Cardiac muscle cell (in vitro differentiated cells and primary cell): ENCODE results near the gene HK3. TPM values are rescaled to one million over a fixed set of nuclear protein-coding genes. Genes with fewer than 3 reads are reported as not detected.

Experiments used
- DNase-seq, 2 donors: peaks; one replicate each; pipeline versions ENCODE4 v3.0.0 to v3.0.0-alpha.2; 2010 to 2017; ENCODE audit warnings: low read depth in 1 of 2, low spot score in 1 of 2
- H3K27ac ChIP-seq: fragments of 200-600 bp; sonication (generic); 2 replicates; pipeline ENCODE4 v1.5.1; 2016
- H3K27me3 ChIP-seq: fragments of 200-600 bp; sonication (generic); 2 replicates; pipeline ENCODE4 v1.6.0; 2016; ENCODE audit warnings: control low read depth
- H3K36me3 ChIP-seq: fragments of 200-600 bp; sonication (generic); 2 replicates; pipeline ENCODE4 v1.5.1; 2016; ENCODE audit warnings: control low read depth
- H3K4me1 ChIP-seq: fragments of 200-600 bp; sonication (generic); 2 replicates; pipeline ENCODE4 v1.8.1; 2017; ENCODE audit warnings: low read depth, mild to moderate bottlenecking, mixed run types
- H3K4me3 ChIP-seq: fragments of 200-600 bp; sonication (generic); 2 replicates; pipeline ENCODE4 v1.5.1; 2016; ENCODE audit warnings: mild to moderate bottlenecking
- H3K9me3 ChIP-seq: fragments of 200-600 bp; sonication (generic); 2 replicates; pipeline ENCODE4 v1.5.1; 2017; ENCODE audit warnings: low read depth, mild to moderate bottlenecking, control low read depth
- polyA plus RNA-seq: library from polyadenylated mRNA; unstranded; fragments of >200 nt; fragmentation: Nextera tagmentation; extraction: Ambion mirVana; gene quantifications from 2 replicates; pipeline ENCODE4 v1.2.1, GENCODE V29; 2016
- total RNA-seq: library from RNA; depleted of rRNA; stranded (reverse); fragments of >200 nt; gene quantifications from 2 replicates; pipeline ENCODE4 v1.2.3, GENCODE V29; 2016
- TF ChIP-seq, protein P1 (sequence below): IDR thresholded peaks from 2 replicates; pipeline ENCODE4 v1.5.1; 2012; ENCODE audit warnings: low read depth, mild to moderate bottlenecking, low read length

The HK3 gene
- total and polyA plus RNA-seq, 2 experiments from 2014 or later = not detected

DNA sequence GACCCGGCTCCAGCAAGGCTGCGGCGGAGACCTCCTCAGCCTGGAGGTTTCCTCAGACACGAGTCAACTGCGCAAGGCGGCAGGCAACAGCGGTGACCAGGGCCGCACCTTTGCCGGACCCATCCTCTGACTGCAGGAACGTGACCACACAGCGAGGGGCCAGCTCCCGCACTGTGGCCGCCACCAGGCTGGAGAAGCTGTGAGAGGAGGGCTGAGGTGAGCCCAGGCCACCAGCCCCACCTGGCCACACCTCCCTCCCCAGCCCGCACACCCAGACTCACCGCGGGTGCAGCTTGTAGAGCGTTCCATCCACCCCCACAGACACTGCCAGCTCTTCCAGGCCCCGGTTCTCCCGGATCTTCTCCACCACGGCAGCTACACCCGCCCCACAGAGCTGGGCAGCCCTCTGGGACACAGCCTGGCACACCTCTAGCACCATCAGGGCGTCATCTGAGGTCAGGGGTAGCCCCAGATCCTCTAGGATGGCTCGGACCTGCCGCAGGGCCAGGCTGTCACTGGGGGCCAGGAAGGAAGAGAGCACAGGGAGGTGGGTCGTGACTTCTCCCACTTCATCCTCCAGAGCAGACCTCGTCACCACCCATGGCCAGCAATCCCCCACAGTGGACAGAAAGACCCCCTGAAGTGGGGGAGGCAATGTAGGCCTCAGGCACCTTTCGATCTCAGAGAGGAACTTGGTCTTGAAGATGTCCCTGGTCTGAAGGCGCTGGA, 18.0 kb downstream of the HK3 start:
- no peaks in the 10 kb centered on the region for H3K9me3 ChIP-seq
- H3K36me3 ChIP-seq = no peaks in the 10 kb centered on the region

DNA sequence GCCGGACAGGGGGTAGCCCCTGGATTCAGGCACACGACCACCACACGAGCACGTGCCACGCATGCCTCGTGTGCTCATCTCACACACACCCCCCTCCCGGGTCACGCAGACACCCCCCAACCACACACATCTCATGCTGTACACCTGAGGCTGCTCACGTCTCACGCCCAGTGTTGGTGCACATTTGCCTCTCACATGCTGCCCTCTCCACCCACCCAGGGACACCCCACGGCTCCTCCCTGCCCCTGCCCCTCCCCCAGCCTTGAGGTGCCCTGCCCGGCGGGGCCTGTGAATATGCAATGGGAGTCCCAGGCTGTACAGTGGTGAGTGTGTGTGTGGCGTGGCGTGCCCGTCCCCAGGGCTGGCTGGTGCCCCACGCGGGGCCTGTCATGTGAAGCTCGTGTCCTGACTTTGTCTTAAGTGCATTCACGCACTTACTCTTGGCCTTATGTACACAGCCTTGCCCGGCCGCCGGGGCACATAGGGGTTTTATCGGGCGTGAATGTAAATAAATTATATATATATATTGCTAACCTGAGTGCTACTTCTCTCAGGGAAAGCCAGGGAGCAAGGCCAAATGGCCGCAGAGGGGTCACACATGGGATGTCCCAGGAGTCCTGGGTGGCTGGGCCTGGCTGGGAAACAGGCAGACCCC, 18.7 kb downstream of the HK3 start:
- Histone ChIP-seq H3K27ac (no peak overlapping the region), H3K27me3 (no peaks in the 10 kb centered on the region), H3K9me3 (no peaks in the 10 kb centered on the region), H3K4me1 (peaks cover 4% of the 10 kb centered on the region), H3K36me3 (no peaks in the 10 kb centered on the region), H3K4me3 (no peak overlapping the region)
- TF ChIP-seq, protein P1, sequence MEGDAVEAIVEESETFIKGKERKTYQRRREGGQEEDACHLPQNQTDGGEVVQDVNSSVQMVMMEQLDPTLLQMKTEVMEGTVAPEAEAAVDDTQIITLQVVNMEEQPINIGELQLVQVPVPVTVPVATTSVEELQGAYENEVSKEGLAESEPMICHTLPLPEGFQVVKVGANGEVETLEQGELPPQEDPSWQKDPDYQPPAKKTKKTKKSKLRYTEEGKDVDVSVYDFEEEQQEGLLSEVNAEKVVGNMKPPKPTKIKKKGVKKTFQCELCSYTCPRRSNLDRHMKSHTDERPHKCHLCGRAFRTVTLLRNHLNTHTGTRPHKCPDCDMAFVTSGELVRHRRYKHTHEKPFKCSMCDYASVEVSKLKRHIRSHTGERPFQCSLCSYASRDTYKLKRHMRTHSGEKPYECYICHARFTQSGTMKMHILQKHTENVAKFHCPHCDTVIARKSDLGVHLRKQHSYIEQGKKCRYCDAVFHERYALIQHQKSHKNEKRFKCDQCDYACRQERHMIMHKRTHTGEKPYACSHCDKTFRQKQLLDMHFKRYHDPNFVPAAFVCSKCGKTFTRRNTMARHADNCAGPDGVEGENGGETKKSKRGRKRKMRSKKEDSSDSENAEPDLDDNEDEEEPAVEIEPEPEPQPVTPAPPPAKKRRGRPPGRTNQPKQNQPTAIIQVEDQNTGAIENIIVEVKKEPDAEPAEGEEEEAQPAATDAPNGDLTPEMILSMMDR = no peak
- no peak for DNase-seq

More for the DNA sequence above, 18.0 kb downstream of the HK3 start:
- Histone ChIP-seq H3K27ac (no peak overlapping the region), H3K27me3 (no peaks in the 10 kb centered on the region), H3K4me1 (no peaks in the 10 kb centered on the region), H3K4me3 (no peak overlapping the region)
- no peak for DNase-seq
- TF ChIP-seq, protein P1 = no peak

DNA sequence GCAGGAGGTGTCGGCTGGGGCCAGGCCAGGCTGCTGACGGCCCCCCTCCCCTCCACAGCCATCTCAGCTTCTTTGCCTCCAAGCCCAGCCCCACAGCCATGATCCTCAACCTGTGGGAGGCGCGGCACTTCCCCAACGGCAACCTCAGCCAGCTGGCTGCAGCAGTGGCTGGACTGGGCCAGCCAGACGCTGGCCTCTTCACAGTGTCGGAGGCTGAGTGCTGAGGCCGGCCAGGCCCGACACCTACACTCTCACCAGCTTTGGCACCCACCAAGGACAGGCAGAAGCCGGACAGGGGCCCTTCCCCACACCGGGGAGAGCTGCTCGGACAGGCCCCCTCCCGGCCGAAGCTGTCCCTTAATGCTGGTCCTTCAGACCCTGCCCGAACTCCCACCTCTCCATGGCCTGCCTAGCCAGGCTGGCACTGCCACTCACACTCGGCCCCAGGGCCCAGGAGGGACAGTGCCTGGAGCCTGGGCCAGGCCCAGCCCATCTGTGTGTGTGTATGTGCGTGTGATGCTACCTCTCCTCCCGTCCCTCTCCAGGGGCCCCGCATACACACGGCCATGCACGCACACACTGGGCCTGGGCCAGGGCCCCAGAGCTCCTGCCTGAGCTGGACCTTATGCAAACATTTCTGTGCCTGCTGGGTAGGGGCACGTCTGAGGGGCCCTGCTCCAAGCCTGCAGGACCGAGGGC, 19.3 kb downstream of the HK3 start:
- no peak overlapping the region for H3K27ac ChIP-seq
- peaks cover 4% of the 10 kb centered on the region for H3K4me1 ChIP-seq

DNA sequence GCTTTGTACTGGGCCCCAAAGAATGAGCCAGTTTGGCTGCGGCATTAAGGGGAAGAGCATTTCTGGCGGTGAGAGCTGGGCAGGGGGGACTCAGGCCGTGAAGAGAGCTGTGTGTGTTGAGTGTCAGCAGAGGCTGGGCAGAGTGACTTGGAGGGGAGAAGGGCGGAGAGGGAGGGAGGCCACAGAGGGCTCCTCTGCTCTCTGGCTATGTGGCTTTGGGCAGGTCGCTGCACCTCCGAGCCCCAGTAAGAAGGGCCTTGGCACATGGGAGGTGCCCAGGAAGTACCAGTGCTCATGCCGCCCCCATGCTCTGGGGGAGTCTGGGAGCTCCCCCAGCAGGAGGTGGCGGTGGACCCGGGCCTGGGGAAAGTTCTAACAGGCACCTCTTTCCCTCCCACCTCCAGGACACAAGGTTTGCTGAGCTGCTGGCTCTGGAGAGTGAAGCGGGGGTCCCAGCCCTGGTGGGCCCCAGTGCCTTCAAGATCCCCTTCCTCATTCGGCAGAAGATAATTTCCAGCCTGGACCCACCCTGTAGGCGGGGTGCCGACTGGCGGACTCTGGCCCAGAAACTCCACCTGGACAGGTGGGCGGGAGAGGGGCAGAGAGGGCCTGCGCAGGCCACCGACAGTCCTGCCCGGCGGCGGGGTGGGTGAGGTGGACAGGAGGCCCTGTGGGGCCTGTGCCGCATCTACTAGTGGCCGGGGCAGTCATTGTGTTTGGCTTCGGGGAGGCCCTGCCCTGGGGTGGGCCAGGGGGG, 20.1 kb downstream of the HK3 start:
- TF ChIP-seq, protein P1 = no peak
- H3K4me3 ChIP-seq = no peak overlapping the region
- no peaks in the 10 kb centered on the region for H3K36me3 ChIP-seq
- no peak overlapping the region for H3K27ac ChIP-seq
- no peak for DNase-seq
- H3K4me1 ChIP-seq = peaks cover 4% of the 10 kb centered on the region
- no peaks in the 10 kb centered on the region for H3K27me3 ChIP-seq
- no peaks in the 10 kb centered on the region for H3K9me3 ChIP-seq

More for the DNA sequence above, 19.3 kb downstream of the HK3 start:
- Histone ChIP-seq H3K4me3 (no peak overlapping the region), H3K27me3 (no peaks in the 10 kb centered on the region), H3K36me3 (no peaks in the 10 kb centered on the region), H3K9me3 (no peaks in the 10 kb centered on the region)
- no peak for DNase-seq
- TF ChIP-seq, protein P1 = no peak

DNA sequence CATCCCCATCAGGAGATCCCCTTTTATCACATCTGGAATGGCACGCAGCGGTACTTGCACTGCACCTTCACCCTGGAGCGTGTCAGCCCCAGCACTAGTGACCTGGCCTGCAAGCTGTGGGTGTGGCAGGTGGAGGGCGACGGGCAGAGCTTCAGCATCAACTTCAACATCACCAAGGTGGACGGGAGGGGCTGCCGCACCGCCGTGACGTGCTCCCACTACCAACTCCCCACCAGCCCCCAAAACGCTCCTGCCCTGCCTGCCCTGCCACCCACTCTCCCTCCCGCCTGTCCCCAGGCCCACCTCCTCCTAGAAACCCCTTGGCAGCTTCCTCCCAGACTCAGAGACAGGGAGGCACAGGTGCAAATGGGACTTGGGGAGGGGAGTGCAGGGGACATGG, 20.7 kb downstream of the HK3 start:
- H3K36me3 ChIP-seq = no peaks in the 10 kb centered on the region
- DNase-seq = no peak
- no peak overlapping the region for H3K4me3 ChIP-seq
- no peaks in the 10 kb centered on the region for H3K27me3 ChIP-seq
- H3K4me1 ChIP-seq = peaks cover 4% of the 10 kb centered on the region
- TF ChIP-seq, protein P1 = no peak
- no peak overlapping the region for H3K27ac ChIP-seq
- no peaks in the 10 kb centered on the region for H3K9me3 ChIP-seq
